GM19328 (cell line): ENCODE measurements around the gene MTURN.

ENCODE experiments used
- ATAC-seq: cut with Tn5 transposase; IDR thresholded peaks from one replicate; pipeline ENCODE4 v1.9.1; 2021; ENCODE audit warnings: mild to moderate bottlenecking, moderate library complexity; ENCODE audit not compliant: unreplicated experiment

Gene MTURN

DNA sequence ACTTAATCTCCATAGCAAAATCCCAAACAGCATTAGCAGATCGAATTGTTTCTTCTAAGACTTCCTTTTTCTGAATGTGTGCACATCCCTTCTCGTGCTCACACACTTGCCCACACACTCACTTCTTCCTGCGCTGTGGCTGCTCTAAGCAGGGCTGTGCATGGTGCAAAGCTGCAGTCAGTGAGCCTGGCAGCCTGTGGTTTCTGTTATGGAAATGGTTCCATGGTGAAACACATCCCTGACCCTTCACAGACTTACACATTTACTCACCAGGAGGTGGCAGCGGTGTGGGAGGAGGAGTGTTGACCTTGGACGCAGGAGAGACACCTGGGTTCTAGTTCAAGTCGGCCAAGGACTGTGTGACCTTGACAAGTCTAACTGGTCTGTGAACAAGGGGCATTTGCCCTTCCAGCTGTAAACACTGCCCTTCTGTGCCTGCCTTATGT, 24.9 kb downstream of the MTURN start:
- no peak for ATAC-seq

GRCh38 chr7:30160329-30160728, 25.5 kb downstream of the MTURN start:
- ATAC-seq: no peak

DNA sequence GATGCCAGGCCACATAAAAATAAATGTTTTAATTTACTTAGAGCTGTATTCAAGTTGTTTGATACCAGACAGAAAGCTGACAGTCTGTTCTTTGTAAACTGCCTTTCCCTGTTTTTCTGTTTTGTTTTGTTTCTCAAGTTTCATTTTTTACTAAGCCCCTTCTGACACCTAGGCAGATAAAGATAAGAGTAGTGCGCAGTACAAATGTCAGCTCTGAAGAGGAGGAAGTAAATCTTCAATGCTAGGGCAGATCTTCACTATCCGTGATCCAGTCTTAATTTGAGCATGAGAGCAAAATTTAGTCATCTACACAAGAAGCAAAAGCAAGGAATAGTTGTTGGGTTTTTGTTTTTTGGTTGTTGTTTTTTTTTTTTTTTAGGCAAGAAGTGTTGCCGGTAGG, 27.3 kb downstream of the MTURN start:
- no peak for ATAC-seq

- ATAC-seq: no peak
Measured at GRCh38 chr7:30162622-30163124, 27.9 kb downstream of the MTURN start.

DNA sequence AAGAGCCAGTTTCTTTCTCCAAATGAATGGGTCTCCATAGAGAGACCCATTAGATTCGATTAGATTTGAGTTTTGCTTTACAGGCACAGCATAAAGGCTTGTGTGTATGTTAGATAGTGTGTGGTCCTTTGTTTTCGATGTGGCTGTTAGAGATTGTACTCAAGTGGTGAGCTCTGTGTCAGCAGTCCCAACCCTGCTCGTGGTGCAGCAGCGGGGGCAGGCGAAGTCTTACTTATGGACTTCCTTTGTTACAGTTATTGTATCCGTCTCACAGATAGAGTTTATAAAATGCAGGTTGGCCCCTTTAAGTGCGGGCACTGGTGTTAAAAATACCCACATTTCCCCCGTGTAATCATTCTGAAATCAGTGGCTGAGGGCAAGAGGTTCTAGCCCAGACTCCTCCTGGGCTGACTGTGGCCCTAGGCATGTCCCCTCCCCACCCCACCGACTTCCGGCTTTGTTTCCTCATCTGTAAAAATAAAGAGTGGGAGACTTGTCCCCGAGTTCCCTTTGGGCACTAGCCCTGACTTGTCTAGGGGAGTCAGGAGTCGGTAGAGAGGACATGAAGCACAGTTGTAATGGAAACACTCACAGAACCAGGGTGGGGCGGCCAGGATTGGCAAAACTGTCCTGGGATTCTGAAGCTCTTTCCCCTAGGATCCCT, 28.6 kb downstream of the MTURN start:
- peak; percentile 35 for ATAC-seq

DNA sequence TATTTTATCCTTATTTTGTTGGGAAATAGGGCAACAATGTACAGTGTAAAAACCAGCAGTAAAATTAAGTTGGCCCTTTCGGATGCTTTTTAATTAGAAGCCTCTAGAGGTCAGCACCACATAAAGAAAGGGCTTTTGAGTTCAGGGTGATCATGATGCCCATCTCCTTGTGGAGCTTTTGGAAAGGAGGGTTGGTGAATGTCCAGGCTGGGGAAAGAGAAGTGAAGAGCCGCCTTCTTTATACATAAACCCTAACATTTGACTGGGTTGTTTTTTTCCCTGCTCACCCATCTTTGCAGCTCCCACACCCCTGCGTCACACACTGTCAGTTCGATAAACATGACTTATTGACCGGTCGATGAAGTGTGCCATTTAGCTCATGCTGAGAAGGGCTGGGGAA, 29.8 kb downstream of the MTURN start:
- ATAC-seq: no peak

DNA sequence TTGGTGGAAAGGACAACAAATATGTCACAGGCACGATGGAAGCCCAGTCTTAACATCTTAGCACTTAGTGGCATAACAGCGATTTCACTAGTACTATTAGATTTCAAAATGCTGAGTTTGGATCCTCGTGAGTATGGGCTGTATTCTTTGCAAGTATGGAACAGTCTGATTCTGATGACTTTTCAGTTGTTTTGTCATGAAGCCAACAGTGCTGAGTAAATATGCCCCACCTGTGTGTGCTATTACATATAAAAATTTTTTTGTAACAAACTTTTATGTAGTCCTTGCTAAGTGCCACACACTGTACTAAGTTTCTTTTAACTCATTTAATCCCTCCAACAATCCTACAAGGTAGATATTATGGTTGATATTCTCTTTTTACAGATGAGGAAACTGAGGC, 30.8 kb downstream of the MTURN start:
- ATAC-seq: no peak

DNA sequence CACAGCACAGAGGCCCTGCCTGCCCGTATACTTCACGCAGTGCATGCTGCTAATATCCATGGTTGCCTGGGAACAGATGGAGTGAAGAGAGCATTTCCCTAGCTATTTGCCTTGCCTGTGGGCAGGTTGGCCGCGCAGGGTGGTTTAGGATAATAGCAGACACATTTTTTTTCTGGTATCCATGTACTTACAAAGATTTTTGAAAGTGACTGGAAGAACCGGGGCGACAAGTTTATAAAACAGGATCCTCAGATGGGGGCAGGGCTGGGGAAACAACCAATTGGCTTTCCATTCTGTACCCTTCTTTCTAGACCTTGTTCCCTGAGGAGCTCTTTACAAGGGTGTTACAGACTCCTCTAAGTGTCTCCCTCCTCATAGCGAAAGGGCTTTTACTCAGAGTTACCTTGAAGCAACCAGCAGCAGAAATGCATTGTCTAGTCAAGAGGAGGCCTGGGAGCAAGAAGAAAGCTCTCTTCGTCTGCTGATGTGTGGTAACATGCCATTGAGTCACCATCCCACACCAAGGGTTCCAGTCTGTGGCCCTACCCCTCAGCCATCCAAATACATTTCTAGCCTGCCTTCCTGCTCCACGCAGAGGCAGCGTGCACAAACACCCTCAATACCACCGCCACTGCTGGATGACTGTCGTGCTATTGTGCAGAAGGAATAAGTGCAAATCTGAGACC, 31.5 kb downstream of the MTURN start:
- no peak for ATAC-seq

- no peak for ATAC-seq
Measured at GRCh38 chr7:30166841-30167235, 32.1 kb downstream of the MTURN start.

GRCh38 chr7:30167901-30168300, 33.1 kb downstream of the MTURN start:
- no peak for ATAC-seq

GRCh38 chr7:30168835-30169573, 34.2 kb downstream of the MTURN start:
- no peak for ATAC-seq

DNA sequence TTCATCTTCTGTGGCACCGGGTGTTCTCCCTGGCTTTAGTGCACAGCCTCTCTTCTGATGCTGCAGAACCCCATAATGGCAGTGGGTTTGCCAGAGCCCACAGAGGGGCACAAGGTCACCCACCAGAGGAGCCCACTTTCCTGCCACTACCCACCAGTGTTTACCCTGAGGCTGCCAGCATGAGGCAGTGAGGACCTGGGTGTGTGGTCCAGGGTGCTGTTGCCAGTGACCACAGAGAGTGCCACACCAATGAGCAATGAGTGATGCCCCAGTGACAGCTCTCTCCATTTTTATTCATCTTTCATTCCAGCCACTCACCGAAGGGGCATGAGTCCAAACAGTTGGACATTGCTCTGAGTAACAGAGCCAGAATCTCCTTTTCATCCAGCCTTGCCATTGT, 34.8 kb downstream of the MTURN start:
- no peak for ATAC-seq

GRCh38 chr7:30170476-30171205, 35.9 kb downstream of the MTURN start:
- no peak for ATAC-seq

GRCh38 chr7:30171766-30172447, 37.1 kb downstream of the MTURN start:
- ATAC-seq: no peak

DNA sequence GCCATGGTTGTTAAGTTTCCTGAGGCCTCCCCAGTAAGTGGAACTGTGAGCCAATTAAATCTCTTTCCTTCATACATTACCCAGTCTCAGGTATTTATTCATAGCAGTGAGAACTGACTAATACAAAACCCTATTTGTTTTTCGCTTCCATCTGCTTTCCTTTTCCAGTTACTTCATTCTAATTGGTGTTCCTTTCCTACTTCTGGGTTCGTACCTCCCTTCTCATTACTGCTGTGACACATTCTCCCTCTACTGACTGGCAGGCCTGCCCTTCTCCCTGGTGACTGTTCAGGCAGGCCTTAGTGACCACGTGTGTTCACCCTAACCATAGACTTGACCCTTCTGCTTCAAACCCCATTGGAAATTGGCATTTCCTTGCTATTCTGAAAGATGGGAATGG, 37.7 kb downstream of the MTURN start:
- ATAC-seq: no peak

DNA sequence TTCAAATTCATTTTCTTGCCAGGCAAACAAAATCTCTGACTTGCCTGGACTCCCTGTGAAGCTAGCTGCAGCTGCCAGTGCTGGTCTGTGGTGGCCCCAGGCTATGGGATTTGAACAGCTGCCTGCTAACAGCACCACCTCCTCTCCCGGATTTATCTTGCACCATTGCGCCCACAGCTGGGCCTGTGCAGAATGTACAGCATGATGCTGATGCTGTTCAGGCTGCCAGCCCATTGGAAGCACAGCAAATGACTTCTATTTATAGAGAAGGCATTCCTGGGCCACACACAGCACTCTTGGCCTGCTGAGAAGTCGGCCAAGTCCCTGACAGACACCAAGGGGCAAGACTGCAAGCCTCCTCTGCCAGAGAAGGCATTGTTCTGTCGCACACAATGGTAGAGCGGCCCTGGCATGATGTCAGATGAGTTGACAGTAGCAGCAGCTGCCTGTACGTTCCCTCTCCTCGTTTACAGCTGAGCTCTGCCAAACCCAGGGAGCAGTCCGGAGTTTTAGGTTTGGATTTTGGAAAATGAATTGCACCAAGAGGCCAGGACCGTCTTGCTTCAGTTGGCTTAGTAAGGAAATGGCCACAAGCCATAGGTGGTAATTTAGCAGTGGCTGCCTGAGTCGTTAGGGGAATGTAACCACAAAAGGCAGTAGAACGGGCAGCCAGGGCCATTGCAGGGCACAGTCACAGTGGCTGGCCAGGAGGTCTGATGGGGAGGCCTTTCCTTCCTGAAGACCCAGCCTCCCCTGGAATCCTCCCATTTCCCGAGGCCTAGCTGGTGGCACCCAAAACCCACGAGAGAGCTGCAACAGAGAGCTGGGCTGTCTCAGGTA, 38.5 kb downstream of the MTURN start:
- ATAC-seq: no peak

- no peak for ATAC-seq
Measured at GRCh38 chr7:30175180-30175579, 40.4 kb downstream of the MTURN start.

DNA sequence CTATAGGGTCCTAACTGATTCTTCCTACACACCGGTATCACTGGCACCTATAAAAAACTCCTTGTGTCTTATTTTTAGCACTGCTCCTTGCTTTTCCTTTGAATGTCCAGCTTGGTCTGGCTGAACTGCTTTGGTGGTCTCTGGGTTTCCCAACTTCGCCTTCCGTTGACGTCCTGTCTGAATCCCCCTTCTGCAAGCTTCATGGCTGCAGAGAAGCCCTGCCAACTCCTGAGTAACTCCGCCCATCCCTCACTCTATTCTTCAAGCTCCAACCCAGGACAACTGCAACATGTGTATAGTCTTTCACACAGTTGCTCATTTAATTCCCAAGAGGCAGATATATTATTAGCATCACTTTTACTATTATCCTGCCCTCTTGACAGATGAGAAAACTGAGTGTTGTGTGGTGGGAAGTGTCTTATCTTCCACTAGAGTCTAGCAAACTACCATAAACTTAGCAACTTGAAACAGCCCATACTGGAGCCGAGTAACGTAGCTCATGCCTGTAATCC, 40.9 kb downstream of the MTURN start:
- no peak for ATAC-seq

DNA sequence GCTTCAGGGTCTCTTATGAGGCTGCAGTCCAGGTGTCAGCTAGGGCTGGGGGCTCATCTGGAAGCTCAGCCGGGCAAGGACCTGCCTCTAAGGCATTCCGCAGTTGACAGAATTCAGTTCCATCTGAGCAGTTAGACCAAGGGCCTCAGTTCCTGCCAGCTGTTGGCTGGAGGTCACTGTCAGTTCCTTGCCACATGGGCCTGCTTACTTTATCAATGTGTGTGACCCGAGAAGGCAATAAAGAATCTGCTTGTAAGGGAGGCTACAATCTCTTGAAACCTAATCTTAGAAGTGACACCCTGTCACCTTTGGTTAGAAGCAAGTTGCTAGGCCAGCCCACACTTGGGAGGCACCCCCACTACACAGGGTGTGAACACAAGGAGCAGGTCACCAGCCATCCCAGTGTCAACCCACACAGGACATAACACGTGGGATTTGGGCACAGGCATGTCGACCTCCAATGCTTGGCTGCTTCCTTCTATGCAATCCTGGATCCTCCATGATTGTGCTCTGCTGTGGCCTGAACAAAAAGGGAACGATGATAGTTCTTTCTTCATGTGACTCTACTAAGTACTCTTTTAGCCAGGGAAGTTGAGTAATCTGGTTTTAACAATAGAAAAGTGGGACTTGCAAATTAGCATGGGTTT, 41.8 kb downstream of the MTURN start:
- no peak for ATAC-seq
